Loucy (cell line): ENCODE data around the gene LRRC4C.

ENCODE experiments used
- H2AFZ ChIP-seq: fragments of 200-600 bp; sonication (generic); 2 replicates; pipeline ENCODE4 v1.6.0; 2016; ENCODE audit warnings: antibody characterized with exemption, mild to moderate bottlenecking, low read length, moderate library complexity
- H3F3A ChIP-seq: fragments of 200-600 bp; 2 replicates; pipeline ENCODE4 v1.6.0; 2016; ENCODE audit warnings: antibody characterized with exemption, low read depth, mild to moderate bottlenecking
- H3K27me3 ChIP-seq: fragments of 200-600 bp; sonication (generic); 2 replicates; pipeline ENCODE4 v1.6.1; 2014; ENCODE audit warnings: low read length, mild to moderate bottlenecking; ENCODE audit not compliant: insufficient read depth, poor library complexity, severe bottlenecking
- H3K36me3 ChIP-seq: fragments of 200-600 bp; sonication (generic); 2 replicates; pipeline ENCODE4 v1.6.1; 2016; ENCODE audit warnings: low read length; ENCODE audit not compliant: insufficient read depth
- H3K4me1 ChIP-seq: fragments of 200-600 bp; sonication (generic); 2 replicates; pipeline ENCODE4 v1.5.1; 2014; ENCODE audit warnings: low read length, mild to moderate bottlenecking; ENCODE audit not compliant: insufficient read depth, poor library complexity, severe bottlenecking
- H3K4me2 ChIP-seq: fragments of 200-600 bp; sonication (generic); 2 replicates; pipeline ENCODE4 v1.6.0; 2014; ENCODE audit warnings: antibody characterized with exemption, low read length, low read depth, mild to moderate bottlenecking; ENCODE audit not compliant: poor library complexity, severe bottlenecking
- H3K4me3 ChIP-seq: fragments of 200-600 bp; sonication (generic); 2 replicates; pipeline ENCODE4 v1.5.1; 2014; ENCODE audit warnings: low read length, mild to moderate bottlenecking, mixed read lengths; ENCODE audit not compliant: poor library complexity, severe bottlenecking
- H3K79me2 ChIP-seq: fragments of 200-600 bp; sonication (generic); 2 replicates; pipeline ENCODE4 v1.6.1; 2014; ENCODE audit warnings: low read length; ENCODE audit not compliant: insufficient read depth
- H3K9ac ChIP-seq: fragments of 200-600 bp; sonication (generic); 2 replicates; pipeline ENCODE4 v1.6.0; 2014; ENCODE audit warnings: mild to moderate bottlenecking, low read depth, low read length, moderate library complexity; ENCODE audit not compliant: poor library complexity, severe bottlenecking
- H3K9me2 ChIP-seq: fragments of 200-600 bp; sonication (generic); replicated peaks from 2 replicates; pipeline ENCODE4 v1.6.1; 2016; ENCODE audit warnings: low read depth, low read length, mixed read lengths
- H3K9me3 ChIP-seq: fragments of 200-600 bp; sonication (generic); 2 replicates; pipeline ENCODE4 v1.6.1; 2014; ENCODE audit warnings: mild to moderate bottlenecking, antibody characterized with exemption, low read length, low read depth; ENCODE audit not compliant: insufficient read depth
- H4K20me1 ChIP-seq: fragments of 200-600 bp; sonication (generic); 2 replicates; pipeline ENCODE4 v1.6.0; 2014; ENCODE audit warnings: antibody characterized with exemption, low read length, mild to moderate bottlenecking; ENCODE audit not compliant: insufficient read depth, poor library complexity, severe bottlenecking
- CTCF ChIP-seq: fragments of 200-600 bp; sonication (generic); conservative IDR thresholded peaks from 2 replicates; pipeline ENCODE4 v1.5.1; 2014; ENCODE audit warnings: mild to moderate bottlenecking, antibody characterized with exemption, low read length
- EZH2phosphoT487 ChIP-seq: fragments of 200-600 bp; IDR thresholded peaks from 2 replicates; pipeline ENCODE4 v1.6.1; 2018; ENCODE audit warnings: antibody characterized with exemption, mild to moderate bottlenecking, moderate library complexity, borderline replicate concordance

The LRRC4C gene

GRCh38 chr11:40763046-40763445 is 696.4 kb downstream of the LRRC4C start:
- Histone ChIP-seq H3K9me2 (no peaks in the 10 kb centered on the region), H2AFZ (no peak overlapping the region), H3K9ac (no peak overlapping the region), H4K20me1 (no peaks in the 10 kb centered on the region), H3F3A (no peaks in the 10 kb centered on the region), H3K4me2 (no peak overlapping the region), H3K9me3 (no peaks in the 10 kb centered on the region), H3K79me2 (no peaks in the 10 kb centered on the region), H3K4me3 (no peak overlapping the region), H3K4me1 (no peaks in the 10 kb centered on the region), H3K36me3 (no peaks in the 10 kb centered on the region), H3K27me3 (no peaks in the 10 kb centered on the region)
- TF ChIP-seq CTCF, result no peak

GRCh38 chr11:40759341-40759740 is 700.1 kb downstream of the LRRC4C start:
- Histone ChIP-seq H3K9me2 (no peaks in the 10 kb centered on the region), H3K4me2 (no peak overlapping the region), H3K79me2 (no peaks in the 10 kb centered on the region), H3F3A (no peaks in the 10 kb centered on the region), H3K4me3 (no peak overlapping the region), H3K9ac (no peak overlapping the region), H4K20me1 (no peaks in the 10 kb centered on the region), H3K27me3 (no peaks in the 10 kb centered on the region), H3K36me3 (no peaks in the 10 kb centered on the region), H3K4me1 (no peaks in the 10 kb centered on the region), H2AFZ (no peak overlapping the region), H3K9me3 (no peaks in the 10 kb centered on the region)
- TF ChIP-seq CTCF (no peak), EZH2phosphoT487 (no peak)

- Histone ChIP-seq H3K27me3 (no peaks in the 10 kb centered on the region), H3K9me2 (no peaks in the 10 kb centered on the region), H3K9ac (no peak overlapping the region), H3K9me3 (no peaks in the 10 kb centered on the region), H4K20me1 (no peaks in the 10 kb centered on the region), H3K4me3 (no peak overlapping the region), H3K36me3 (no peaks in the 10 kb centered on the region), H3K79me2 (no peaks in the 10 kb centered on the region), H2AFZ (no peak overlapping the region), H3K4me2 (no peak overlapping the region), H3F3A (no peaks in the 10 kb centered on the region), H3K4me1 (no peaks in the 10 kb centered on the region)
- TF ChIP-seq CTCF (no peak), EZH2phosphoT487 (no peak)
Observed at GRCh38 chr11:40754297-40754696, 705.2 kb downstream of the LRRC4C start.
